ENCODE measurements around the gene C18orf32.
A peak's percentile ranks its signal among the peaks of the same experiment; 100 is the strongest.
"Not testable (repeated sequence)": the region's sequence is repeated elsewhere in the genome, so short reads cannot be mapped to it uniquely, and the experiment has no call there.

The C18orf32 gene

DNA sequence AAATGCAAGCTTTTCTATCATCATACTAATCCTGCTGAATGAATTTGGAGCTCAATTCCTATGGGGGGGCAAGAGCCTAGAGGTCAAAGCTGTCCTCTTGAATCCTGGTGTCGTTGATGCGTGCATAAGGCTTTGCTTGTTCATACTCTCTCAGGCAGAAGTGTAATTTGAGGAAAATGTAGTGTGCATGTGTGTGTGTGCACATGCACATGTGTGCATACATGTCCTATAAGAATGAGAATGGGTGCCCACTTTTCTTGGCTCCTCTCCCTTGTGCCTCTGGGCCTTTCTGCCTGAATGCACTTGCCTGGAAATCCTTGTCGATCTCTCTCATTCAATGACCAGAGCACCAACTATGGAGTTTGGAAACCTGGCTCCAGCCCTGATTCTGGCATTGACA, 28.5 kb upstream of the C18orf32 start:
- DNase-seq (ENCODE audit: low read depth) = no peak
- H3K4me3 ChIP-seq (ENCODE audit: low read depth, low read length) = no peak overlapping the region
- TF ChIP-seq, protein P1, sequence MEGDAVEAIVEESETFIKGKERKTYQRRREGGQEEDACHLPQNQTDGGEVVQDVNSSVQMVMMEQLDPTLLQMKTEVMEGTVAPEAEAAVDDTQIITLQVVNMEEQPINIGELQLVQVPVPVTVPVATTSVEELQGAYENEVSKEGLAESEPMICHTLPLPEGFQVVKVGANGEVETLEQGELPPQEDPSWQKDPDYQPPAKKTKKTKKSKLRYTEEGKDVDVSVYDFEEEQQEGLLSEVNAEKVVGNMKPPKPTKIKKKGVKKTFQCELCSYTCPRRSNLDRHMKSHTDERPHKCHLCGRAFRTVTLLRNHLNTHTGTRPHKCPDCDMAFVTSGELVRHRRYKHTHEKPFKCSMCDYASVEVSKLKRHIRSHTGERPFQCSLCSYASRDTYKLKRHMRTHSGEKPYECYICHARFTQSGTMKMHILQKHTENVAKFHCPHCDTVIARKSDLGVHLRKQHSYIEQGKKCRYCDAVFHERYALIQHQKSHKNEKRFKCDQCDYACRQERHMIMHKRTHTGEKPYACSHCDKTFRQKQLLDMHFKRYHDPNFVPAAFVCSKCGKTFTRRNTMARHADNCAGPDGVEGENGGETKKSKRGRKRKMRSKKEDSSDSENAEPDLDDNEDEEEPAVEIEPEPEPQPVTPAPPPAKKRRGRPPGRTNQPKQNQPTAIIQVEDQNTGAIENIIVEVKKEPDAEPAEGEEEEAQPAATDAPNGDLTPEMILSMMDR (conservative IDR thresholded peaks at IDR 0.05; ENCODE audit: low read depth, low read length) = no peak

DNA sequence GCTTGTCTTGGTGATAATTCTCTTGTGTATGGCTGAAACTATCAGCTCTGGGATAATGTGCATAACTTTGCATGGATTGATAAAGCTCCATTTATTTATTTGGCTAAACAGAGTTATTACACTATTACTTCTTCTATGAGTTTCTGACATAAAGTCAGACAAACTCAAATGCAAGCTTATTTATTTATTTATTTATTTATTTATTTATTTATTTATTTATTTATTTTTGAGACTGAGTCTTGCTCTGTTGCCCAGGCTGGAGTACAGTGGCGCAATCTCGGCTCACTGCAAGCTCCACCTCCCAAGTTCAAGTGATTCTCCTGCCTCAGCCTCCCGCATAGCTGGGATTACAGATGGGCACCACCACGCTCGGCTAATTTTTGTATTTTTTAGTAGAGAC, 28.0 kb upstream of the C18orf32 start:
- not testable (repeated sequence) for DNase-seq (ENCODE audit: low read depth); H3K4me3 ChIP-seq (ENCODE audit: low read depth, low read length)

DNA sequence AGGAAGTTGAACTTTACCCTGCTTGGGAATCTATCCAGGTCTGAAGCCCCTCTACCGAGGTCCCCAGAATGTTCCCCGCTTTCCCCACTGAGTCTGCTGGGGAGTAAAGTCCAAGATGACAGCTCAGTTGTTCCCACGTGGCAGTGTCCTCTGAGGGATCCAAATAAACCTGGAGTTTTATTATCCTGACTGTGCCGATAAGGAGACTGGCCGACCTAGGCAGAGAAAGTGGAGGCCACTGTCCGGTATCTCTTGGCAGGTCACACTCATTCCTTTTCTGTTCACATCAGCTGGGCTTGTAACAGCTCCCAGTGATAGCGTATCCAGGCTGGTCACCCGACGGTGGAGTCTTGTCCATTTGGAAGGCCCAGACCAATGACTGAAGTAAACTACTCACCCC, 27.5 kb upstream of the C18orf32 start:
- no peak overlapping the region for H3K4me3 ChIP-seq (ENCODE audit: low read depth, low read length)
- TF ChIP-seq, protein P1 (conservative IDR thresholded peaks at IDR 0.05; ENCODE audit: low read depth, low read length) = no peak
- no peak for DNase-seq (ENCODE audit: low read depth)

DNA sequence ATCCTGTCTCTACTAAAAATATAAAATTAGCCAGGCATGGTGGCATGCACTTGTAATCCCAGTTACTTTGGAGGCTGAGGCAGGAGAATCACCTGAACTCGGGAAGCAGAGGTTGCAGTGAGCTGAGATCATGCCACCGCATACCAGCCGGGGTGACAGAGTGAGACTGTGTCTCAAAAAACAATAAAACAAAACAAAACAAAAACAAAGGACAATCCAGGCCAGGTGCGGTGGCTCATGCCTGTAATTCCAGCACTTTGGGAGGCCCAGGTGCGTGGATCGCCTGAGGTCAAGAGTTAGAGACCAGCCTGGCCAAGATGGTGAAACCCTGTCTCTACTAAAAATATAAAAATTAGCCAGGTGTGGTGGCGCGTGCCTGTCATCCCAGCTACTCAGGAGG, 25.8 kb upstream of the C18orf32 start:
- H3K4me3 ChIP-seq (ENCODE audit: low read depth, low read length); DNase-seq (ENCODE audit: low read depth): not testable (repeated sequence)

DNA sequence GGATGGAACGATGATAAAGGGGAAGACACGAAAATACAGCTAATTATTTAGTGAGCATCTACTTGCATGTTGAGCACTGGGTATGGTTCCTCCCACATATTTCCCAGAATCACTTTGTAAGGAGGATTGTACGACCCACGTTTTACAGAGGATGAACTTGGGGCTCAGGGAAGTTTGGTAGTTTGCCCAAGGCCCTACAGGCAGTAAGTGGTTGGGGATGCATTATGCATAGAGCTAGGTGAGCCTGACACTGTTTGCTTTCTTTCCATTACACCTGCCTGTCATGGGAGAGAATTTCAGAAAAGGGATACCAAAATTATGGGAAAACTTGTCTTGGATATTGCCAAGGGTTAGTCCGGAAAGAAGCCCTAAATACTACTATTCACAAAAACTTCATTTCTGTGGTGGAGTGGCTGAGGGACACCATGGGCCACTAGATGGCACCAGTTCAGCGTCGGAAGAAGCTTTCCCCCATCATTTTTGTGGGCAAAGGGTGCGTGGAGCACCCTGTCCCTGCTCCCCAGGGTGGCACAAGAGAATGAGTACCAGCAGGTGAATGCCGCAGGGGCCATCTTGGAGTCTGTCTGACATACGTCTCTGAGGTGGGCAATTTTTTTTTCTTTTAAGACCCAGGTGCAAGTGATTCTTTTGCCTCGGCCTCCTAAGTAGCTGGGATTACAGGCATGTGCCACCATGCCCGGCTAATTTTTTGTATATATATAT, 23.5 kb upstream of the C18orf32 start:
- H3K4me3 ChIP-seq (ENCODE audit: low read depth, low read length) = no peak overlapping the region
- DNase-seq (ENCODE audit: low read depth) = peak; percentile 65
- TF ChIP-seq, protein P1 (conservative IDR thresholded peaks at IDR 0.05; ENCODE audit: low read depth, low read length) = peak; percentile 96

DNA sequence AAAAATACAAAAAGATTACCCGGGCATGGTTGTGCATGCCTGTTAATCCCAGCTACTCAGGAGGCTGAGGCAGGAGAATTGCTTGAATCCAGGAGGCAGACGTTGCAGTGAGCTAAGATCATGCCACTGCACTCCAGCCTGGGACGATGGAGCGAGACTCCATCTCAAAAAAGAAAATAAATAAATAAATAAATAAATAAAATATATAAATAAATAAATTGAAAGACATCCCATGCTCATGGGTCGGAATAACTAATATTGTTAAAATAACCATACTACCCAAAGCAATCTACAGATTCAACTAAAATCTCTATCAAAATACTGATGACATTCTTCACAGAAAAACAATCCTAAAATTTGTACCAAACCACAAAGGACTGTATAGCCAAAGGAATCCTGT, 19.4 kb upstream of the C18orf32 start:
- not testable (repeated sequence) for DNase-seq (ENCODE audit: low read depth); H3K4me3 ChIP-seq (ENCODE audit: low read depth, low read length)

DNA sequence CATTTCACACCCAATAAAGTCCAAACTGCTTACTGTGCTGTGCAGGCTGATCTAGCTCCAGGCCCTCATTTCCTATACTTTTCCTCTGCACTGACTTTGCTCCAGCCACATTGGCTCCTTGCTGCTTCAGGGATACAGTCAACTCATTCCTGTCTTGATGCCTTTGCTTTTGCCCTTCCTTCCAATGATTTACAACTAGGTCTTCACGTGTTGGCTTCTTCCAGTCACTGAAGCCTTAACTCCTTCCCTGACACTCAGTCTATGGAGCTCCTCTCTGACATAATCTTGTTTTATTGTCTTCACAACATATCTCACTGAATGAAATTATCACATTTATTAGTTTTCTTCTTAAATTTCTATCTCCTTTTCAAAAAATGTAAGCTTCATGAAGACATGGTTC, 16.9 kb upstream of the C18orf32 start:
- TF ChIP-seq, protein P1 (conservative IDR thresholded peaks at IDR 0.05; ENCODE audit: low read depth, low read length) = no peak
- H3K4me3 ChIP-seq (ENCODE audit: low read depth, low read length) = no peak overlapping the region
- DNase-seq (ENCODE audit: low read depth) = no peak

DNA sequence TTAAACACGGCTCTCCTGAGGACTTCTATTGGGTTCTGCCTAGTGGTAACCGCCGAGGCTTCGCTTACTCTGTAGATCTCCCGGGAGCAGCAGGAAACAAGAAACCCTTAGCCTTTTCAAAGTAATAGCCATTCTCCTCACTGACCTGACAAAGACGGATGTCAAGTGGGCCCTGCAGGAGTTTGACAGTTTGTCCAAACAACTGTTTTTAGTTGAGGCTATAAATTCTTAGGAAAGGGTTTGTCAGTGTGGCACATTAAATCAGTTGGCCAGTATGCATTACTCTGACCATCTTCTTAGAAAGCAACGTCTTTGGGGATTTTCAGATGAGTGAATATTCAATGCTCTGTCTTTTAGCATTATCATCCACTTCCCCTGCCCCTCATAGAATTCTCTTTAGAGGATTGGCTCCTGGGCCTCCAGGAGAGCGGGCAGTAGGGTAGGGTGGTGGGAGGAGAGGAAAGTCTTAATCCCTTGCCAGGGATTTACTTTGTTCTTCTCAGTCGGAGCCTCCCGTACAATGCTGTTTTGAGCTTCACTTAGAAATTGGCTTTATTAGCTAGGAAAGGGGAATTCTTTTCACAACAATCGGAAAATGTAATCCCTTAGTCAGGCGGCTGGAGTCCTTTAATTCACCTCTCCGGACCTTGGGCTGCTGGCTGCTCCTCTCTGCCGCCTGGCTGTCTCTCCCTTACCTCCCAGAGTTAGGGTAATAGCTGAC, 13.3 kb upstream of the C18orf32 start:
- H3K4me3 ChIP-seq (ENCODE audit: low read depth, low read length) = no peak overlapping the region
- no peak for DNase-seq (ENCODE audit: low read depth)
- TF ChIP-seq, protein P1 (conservative IDR thresholded peaks at IDR 0.05; ENCODE audit: low read depth, low read length) = peak; percentile 28
